DND-41 (cell line): Measurements from ENCODE around the gene GMPS.
"Not testable (repeated sequence)": the region's sequence is repeated elsewhere in the genome, so short reads cannot be mapped to it uniquely, and the experiment has no call there.

ENCODE experiments used
- CTCF ChIP-seq: IDR thresholded peaks from 2 replicates; pipeline ENCODE4 v1.5.1; 2012; ENCODE audit warnings: borderline replicate concordance, low read length, moderate library complexity, mild to moderate bottlenecking; ENCODE audit not compliant: poor library complexity, severe bottlenecking; ENCODE audit errors: extremely low read depth
- EZH2 ChIP-seq: IDR thresholded peaks from 3 replicates; pipeline ENCODE4 v1.6.1; 2012; ENCODE audit warnings: borderline replicate concordance, low read depth, mild to moderate bottlenecking, moderate library complexity, low read length, inconsistent platforms; ENCODE audit not compliant: severe bottlenecking

GRCh38 chr3:155886348-155886747, 15.9 kb downstream of the GMPS start:
- not testable (repeated sequence) for TF ChIP-seq CTCF, EZH2
